Epithelial cell of esophagus (primary cell): ENCODE data around the gene ELMO1.

ENCODE experiments used
- DNase-seq: peaks from one replicate; pipeline ENCODE4 v3.0.0; 2010; ENCODE audit warnings: low read depth
- H3K4me3 ChIP-seq: 2 replicates; pipeline ENCODE4 v1.5.1; 2011; ENCODE audit warnings: mild to moderate bottlenecking, low read length, control low read depth
- CTCF ChIP-seq: IDR thresholded peaks from 2 replicates; pipeline ENCODE4 v1.5.1; 2011; ENCODE audit warnings: low read depth, mild to moderate bottlenecking, low read length, control low read depth, inconsistent platforms; ENCODE audit not compliant: insufficient read depth; ENCODE audit errors: missing control alignments

The ELMO1 gene

GRCh38 chr7:37110660-37111424 is 337.8 kb downstream of the ELMO1 start:
- DNase-seq = no peak
- TF ChIP-seq CTCF = no peak
- H3K4me3 ChIP-seq = no peak overlapping the region

GRCh38 chr7:37109843-37110242 is 338.8 kb downstream of the ELMO1 start:
- no peak for DNase-seq
- TF ChIP-seq CTCF = no peak
- H3K4me3 ChIP-seq = no peak overlapping the region

- no peak for DNase-seq
- no peak overlapping the region for H3K4me3 ChIP-seq
- TF ChIP-seq CTCF = no peak
Observed at GRCh38 chr7:37109016-37109683, 339.5 kb downstream of the ELMO1 start.

- TF ChIP-seq CTCF = no peak
- DNase-seq = no peak
- no peak overlapping the region for H3K4me3 ChIP-seq
Observed at GRCh38 chr7:37108615-37109014, 340.0 kb downstream of the ELMO1 start.

- no peak for TF ChIP-seq CTCF
- H3K4me3 ChIP-seq = no peak overlapping the region
- no peak for DNase-seq
Observed at GRCh38 chr7:37107047-37107750, 341.5 kb downstream of the ELMO1 start.

- no peak overlapping the region for H3K4me3 ChIP-seq
- DNase-seq = no peak
- TF ChIP-seq CTCF = no peak
Observed at GRCh38 chr7:37105762-37106161, 342.9 kb downstream of the ELMO1 start.
